22Rv1 (cell line): ENCODE data around the gene NEK11.

Source experiments
- H3K27ac ChIP-seq: fragments of 450-650 bp; 2 replicates; pipeline ENCODE4 v1.5.1; 2017
- ZFX ChIP-seq: fragments of 450-650 bp; IDR thresholded peaks from 2 replicates; pipeline ENCODE4 v1.6.1; 2017; ENCODE audit warnings: antibody characterized with exemption, borderline replicate concordance
- TF ChIP-seq, protein P1 (sequence below): fragments of 450-650 bp; IDR thresholded peaks from 2 replicates; pipeline ENCODE4 v1.5.1; 2017; ENCODE audit warnings: mild to moderate bottlenecking

Gene NEK11

DNA sequence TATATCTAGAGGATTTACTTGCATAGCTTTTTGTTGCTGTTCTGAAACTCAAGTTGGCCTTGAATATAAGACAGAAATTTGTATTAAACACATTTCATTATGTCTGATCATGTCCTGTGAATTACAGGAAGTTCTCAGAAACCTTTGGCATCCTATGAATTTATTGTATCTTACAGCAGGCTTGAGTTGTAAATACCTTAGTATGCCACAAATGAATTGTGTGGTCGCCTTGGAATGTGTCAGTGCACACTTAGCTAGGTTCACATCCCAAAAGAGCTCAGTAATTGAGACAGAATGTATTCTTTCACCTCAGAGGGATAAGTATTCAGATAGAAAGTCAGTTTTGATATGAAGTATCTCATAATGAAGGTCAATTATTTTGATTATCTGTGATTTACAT lies 83.4 kb downstream of the NEK11 start:
- TF ChIP-seq ZFX, result no peak
- TF ChIP-seq, protein P1, sequence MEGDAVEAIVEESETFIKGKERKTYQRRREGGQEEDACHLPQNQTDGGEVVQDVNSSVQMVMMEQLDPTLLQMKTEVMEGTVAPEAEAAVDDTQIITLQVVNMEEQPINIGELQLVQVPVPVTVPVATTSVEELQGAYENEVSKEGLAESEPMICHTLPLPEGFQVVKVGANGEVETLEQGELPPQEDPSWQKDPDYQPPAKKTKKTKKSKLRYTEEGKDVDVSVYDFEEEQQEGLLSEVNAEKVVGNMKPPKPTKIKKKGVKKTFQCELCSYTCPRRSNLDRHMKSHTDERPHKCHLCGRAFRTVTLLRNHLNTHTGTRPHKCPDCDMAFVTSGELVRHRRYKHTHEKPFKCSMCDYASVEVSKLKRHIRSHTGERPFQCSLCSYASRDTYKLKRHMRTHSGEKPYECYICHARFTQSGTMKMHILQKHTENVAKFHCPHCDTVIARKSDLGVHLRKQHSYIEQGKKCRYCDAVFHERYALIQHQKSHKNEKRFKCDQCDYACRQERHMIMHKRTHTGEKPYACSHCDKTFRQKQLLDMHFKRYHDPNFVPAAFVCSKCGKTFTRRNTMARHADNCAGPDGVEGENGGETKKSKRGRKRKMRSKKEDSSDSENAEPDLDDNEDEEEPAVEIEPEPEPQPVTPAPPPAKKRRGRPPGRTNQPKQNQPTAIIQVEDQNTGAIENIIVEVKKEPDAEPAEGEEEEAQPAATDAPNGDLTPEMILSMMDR, result no peak
- H3K27ac ChIP-seq, result no peak overlapping the region

DNA sequence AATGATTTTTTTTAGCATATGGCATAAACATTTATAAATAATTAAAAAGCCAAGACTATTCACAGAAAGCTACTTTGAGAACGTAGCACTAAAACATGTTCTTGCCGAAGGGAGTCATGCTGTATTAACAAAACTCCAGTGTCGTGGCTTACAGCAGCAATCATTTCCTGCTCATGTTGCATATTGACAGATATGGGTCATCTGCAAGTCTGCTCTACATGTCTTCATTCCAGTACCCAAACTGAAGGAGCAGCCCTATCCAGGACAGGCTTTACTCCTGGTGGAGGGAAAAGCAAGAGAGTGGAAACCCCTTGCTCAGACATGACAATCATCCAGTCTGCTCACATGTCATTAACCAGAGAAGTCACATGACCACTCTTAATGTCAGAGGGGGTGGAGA lies 87.6 kb downstream of the NEK11 start:
- TF ChIP-seq ZFX, result no peak
- TF ChIP-seq, protein P1, result no peak
- H3K27ac ChIP-seq, result no peak overlapping the region

DNA sequence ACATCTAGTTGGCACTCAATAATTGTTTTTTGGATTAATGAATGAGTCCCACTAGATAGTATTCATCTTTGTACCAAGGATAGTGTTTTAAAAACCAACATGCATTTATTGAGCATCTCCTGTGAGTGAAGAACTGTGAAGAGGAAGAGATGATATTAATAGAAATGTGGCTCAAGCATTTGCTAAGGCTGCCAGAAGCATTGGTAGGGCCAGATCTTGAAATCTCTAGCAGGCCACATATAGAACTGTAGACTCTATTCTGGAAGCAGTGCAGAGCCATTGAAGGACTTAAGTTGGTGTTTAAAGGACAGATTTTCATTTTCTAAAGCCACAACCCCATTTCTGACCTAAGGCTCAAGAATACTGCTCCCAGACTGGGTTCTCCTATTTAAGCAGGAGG lies 99.0 kb downstream of the NEK11 start:
- no peak overlapping the region for H3K27ac ChIP-seq
- no peak for TF ChIP-seq ZFX
- TF ChIP-seq, protein P1, result no peak

DNA sequence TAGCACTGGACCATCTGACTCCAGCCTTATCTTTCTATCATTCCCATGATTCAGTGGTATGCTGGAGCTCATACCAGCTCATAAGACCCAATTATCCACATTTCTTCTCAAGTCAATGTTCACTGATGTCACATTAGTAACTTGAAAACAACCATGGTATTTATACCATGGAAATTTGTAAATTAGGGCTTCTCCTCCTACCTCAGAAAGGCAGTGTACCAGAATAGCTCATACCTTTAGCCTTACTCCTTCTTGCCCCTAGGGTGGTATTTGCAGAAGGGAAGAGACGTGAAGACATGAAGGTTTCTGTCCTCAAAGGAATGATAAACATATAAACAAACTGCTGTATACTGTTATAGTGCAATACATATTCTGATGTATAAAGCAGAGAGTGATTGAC lies 114.2 kb downstream of the NEK11 start:
- H3K27ac ChIP-seq, result no peak overlapping the region
- TF ChIP-seq, protein P1, result no peak
- TF ChIP-seq ZFX, result no peak

DNA sequence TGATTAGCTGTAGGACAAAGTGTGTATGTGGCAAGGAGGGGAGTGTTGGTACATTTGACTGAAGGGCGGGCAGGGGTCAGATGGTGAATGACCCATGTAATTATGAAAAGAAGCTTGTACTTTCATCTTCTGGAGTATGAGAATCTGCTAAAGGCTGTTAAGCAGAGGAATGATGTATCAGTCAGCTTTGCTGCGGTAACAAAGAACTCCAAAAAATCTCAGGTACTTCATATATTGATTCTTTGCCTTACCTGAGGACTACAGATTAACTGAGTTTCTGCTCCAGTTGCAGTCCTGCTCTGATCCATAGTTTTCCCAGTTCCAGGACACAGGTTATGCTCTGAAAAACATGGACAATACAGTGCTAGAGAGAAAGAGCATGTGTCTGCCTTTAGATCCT lies 115.1 kb downstream of the NEK11 start:
- no peak overlapping the region for H3K27ac ChIP-seq

DNA sequence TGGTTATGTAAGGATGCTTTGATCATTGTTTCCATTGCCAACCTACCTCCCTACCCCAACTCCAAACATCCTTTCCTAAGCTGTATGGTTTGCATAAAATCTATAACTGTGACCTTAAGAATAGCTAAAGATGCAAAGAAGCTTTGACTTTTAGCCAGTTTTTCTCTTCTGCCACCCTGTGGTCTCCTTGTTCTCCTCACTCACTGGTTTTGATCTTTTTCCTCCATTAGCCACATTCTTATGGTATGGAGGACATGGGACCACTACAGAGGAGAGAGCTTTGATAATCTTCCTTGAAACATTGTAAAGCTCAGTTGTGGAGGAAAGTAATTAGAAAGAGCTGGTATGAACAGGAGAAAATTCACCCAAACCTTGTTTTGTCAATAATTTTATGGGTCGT lies 115.9 kb downstream of the NEK11 start:
- H3K27ac ChIP-seq, result no peak overlapping the region
- TF ChIP-seq, protein P1, result no peak; the same call in 1 of the 2 replicates
- TF ChIP-seq ZFX, result no peak

More for the DNA sequence above, 115.1 kb downstream of the NEK11 start:
- no peak for TF ChIP-seq ZFX

DNA sequence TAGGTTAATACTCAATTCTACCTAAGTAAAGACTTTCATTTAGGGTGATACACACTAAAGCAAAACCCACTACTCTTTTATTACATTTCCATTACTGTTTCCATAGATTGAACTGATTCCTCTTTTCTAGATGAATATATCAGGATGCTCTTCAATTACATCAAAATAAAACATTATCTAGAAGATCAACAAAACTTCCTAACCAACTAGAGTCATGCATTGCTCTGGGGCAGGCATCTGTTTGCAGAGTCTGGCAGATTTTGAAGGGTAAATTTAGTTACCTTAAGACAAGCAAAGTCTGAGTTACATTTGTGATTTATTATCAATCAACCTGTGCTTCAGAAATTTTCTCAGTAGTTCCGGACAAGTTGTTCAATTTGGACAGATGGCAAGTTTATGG lies 117.1 kb downstream of the NEK11 start:
- no peak overlapping the region for H3K27ac ChIP-seq
- TF ChIP-seq ZFX, result no peak
- TF ChIP-seq, protein P1, result no peak

DNA sequence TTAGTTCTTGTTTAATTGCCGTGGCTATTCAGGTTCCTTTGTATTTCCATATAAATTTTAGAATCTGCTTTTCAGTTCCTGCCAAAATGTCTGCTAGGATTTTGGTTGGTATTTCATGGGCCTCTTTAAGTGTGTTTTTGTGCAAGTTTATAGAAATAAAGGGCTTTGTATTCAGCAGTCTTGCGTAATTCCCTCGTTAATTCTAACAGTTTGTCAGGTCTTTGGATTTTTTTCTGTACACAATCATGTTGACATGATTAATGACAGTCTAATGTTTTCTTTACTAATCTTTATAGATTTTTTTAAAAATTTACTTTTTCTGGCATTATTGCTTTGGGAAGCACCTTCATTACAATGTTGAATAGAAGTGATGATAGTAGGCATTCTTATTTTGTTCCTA lies 120.9 kb downstream of the NEK11 start:
- TF ChIP-seq, protein P1, result no peak
- TF ChIP-seq ZFX, result no peak
- H3K27ac ChIP-seq, result no peak overlapping the region
